H1 (cell line): Measurements from ENCODE around the gene IFNA2. TPM values are rescaled to one million over a fixed set of nuclear protein-coding genes. Genes with fewer than 3 reads are reported as not detected.

Experiments
- CTCF ChIA-PET: fragments of 300-600 bp; sonication (Branson Sonifier 250); formaldehyde crosslinking; loops from one replicate; lab custom pipeline; 2021; ENCODE audit not compliant: partially characterized antibody; lab: Charles Lee
- POLR2A ChIA-PET: fragments of 300-600 bp; sonication (Branson Sonifier 250); formaldehyde crosslinking; loops from one replicate; lab custom pipeline; 2021; ENCODE audit warnings: inconsistent platforms; ENCODE audit not compliant: partially characterized antibody; lab: Charles Lee
- DNase-seq, 2 experiments: peaks; one replicate each; pipeline versions ENCODE4 v3.0.0 to v3.0.0-alpha.2; 2010 to 2022; ENCODE audit warnings: low spot score in 2 of 2, low read depth in 1 of 2, mixed read lengths in 1 of 2
- FAIRE-seq: peaks from 2 replicates; lab custom pipeline; 2011; peaks lifted over from hg19 to GRCh38; lab: Jason Lieb, UNC
- H2AFZ ChIP-seq: 2 replicates; pipeline ENCODE4 v1.8.1; 2012; ENCODE audit warnings: low read length, inconsistent platforms
- H2AK5ac ChIP-seq: 2 replicates; pipeline ENCODE4 v1.6.1; 2013; ENCODE audit warnings: low read depth, low read length
- H2BK120ac ChIP-seq: replicated peaks from 2 replicates; pipeline ENCODE3; 2013; ENCODE audit warnings: low read depth, low read length, inconsistent platforms
- H2BK12ac ChIP-seq: 2 replicates; pipeline ENCODE4 v1.6.1; 2013; ENCODE audit warnings: low read depth, low read length
- H2BK15ac ChIP-seq: 2 replicates; pipeline ENCODE4 v1.6.1; 2013; ENCODE audit warnings: low read length
- H2BK20ac ChIP-seq: 2 replicates; pipeline ENCODE4 v1.6.1; 2013; ENCODE audit warnings: low read length
- H2BK5ac ChIP-seq: 2 replicates; pipeline ENCODE4 v1.6.1; 2013; ENCODE audit warnings: low read depth, low read length
- H3K14ac ChIP-seq: 2 replicates; pipeline ENCODE4 v1.6.1; 2013; ENCODE audit warnings: inconsistent platforms; ENCODE audit not compliant: insufficient read length
- H3K18ac ChIP-seq: 2 replicates; pipeline ENCODE4 v1.6.1; 2013; ENCODE audit warnings: low read length; ENCODE audit errors: extremely low read depth
- H3K23ac ChIP-seq: 2 replicates; pipeline ENCODE4 v1.6.1; 2013; ENCODE audit warnings: inconsistent platforms; ENCODE audit not compliant: insufficient read length
- H3K23me2 ChIP-seq: 2 replicates; pipeline ENCODE4 v1.6.1; 2013; ENCODE audit warnings: low read depth, low read length
- H3K27ac ChIP-seq: 2 replicates; pipeline ENCODE4 v1.6.1; 2011; ENCODE audit warnings: low read depth, low read length, inconsistent platforms
- H3K27me3 ChIP-seq, 4 experiments: replicated peaks in 1 of 4; 1 replicate in 1 of 4; 2 replicates in 3 of 4; pipeline versions ENCODE4 v1.6.1 to v1.8.1; 2011 to 2013; ENCODE audit warnings: low read length in 3 of 4, mild to moderate bottlenecking in 3 of 4, inconsistent platforms in 2 of 4, mixed read lengths in 2 of 4, moderate library complexity in 1 of 4; ENCODE audit not compliant: control insufficient read depth in 3 of 4, insufficient read depth in 3 of 4; ENCODE audit errors: extremely low read depth in 1 of 4
- H3K36me3 ChIP-seq, 4 experiments: 2 replicates each; pipeline versions ENCODE4 v1.6.1 to v1.8.1; 2011 to 2013; ENCODE audit warnings: mild to moderate bottlenecking in 4 of 4, low read length in 3 of 4, moderate library complexity in 2 of 4, control low read depth in 1 of 4, inconsistent platforms in 1 of 4; ENCODE audit not compliant: insufficient read depth in 4 of 4, control insufficient read depth in 2 of 4
- H3K4ac ChIP-seq: replicated peaks from 2 replicates; pipeline ENCODE3; 2013; ENCODE audit warnings: low read length, low read depth, mixed read lengths, inconsistent platforms; ENCODE audit not compliant: insufficient read length
- H3K4me1 ChIP-seq, 4 experiments: replicated peaks in 1 of 4; 1 replicate in 1 of 4; 2 replicates in 3 of 4; pipeline versions ENCODE4 v1.6.1 to v1.8.1; 2011 to 2013; ENCODE audit warnings: low read length in 3 of 4, inconsistent platforms in 2 of 4, mixed read lengths in 1 of 4; ENCODE audit not compliant: insufficient read depth in 4 of 4, control insufficient read depth in 3 of 4
- H3K4me2 ChIP-seq, 2 experiments: 2 replicates each; pipeline versions ENCODE4 v1.6.1 to v1.8.1; 2011 to 2013; ENCODE audit warnings: low read depth in 2 of 2, low read length in 2 of 2, control low read depth in 1 of 2, inconsistent platforms in 1 of 2, mild to moderate bottlenecking in 1 of 2; ENCODE audit not compliant: insufficient read depth in 1 of 2
- H3K4me3 ChIP-seq, 4 experiments: fragments of 200-600, 300-600 bp in 1 of 4; sonication (generic), shearing (Covaris generic), sonication (Bioruptor Twin) in 1 of 4; 2 replicates each; pipeline versions ENCODE4 v1.5.1 to v1.8.1; 2011 to 2016; ENCODE audit warnings: low read length in 4 of 4, low read depth in 3 of 4, control low read depth in 2 of 4, inconsistent platforms in 2 of 4, mild to moderate bottlenecking in 2 of 4, mixed read lengths in 1 of 4, moderate library complexity in 1 of 4; ENCODE audit not compliant: insufficient read depth in 2 of 4; ENCODE audit errors: extremely low read depth in 1 of 4
- H3K56ac ChIP-seq: replicated peaks from 2 replicates; pipeline ENCODE3; 2013; ENCODE audit warnings: low read depth, mild to moderate bottlenecking, mixed read lengths, low read length, inconsistent platforms; ENCODE audit not compliant: insufficient read length
- H3K79me1 ChIP-seq: 2 replicates; pipeline ENCODE4 v1.6.1; 2013; ENCODE audit warnings: low read depth, low read length, control low read depth
- H3K79me2 ChIP-seq, 2 experiments: 2 replicates each; pipeline versions ENCODE4 v1.6.1 to v1.8.1; 2012 to 2013; ENCODE audit warnings: low read length in 2 of 2, mild to moderate bottlenecking in 2 of 2, inconsistent platforms in 1 of 2; ENCODE audit not compliant: insufficient read depth in 2 of 2, control insufficient read depth in 1 of 2
- H3K9ac ChIP-seq, 4 experiments: replicated peaks in 1 of 4; 1 replicate in 1 of 4; 2 replicates in 3 of 4; pipeline versions ENCODE4 v1.6.1 to v1.8.1; 2011 to 2013; ENCODE audit warnings: low read depth in 3 of 4, low read length in 3 of 4, control low read depth in 2 of 4, mild to moderate bottlenecking in 2 of 4, moderate library complexity in 2 of 4, inconsistent platforms in 1 of 4; ENCODE audit errors: extremely low read depth in 1 of 4
- H3K9me3 ChIP-seq, 2 experiments: 2 replicates each; pipeline versions ENCODE4 v1.6.1 to v1.8.1; 2012 to 2013; ENCODE audit warnings: mild to moderate bottlenecking in 2 of 2, moderate library complexity in 2 of 2, control low read depth in 1 of 2, inconsistent platforms in 1 of 2, low read depth in 1 of 2, low read length in 1 of 2, mixed read lengths in 1 of 2; ENCODE audit not compliant: insufficient read depth in 2 of 2
- H4K20me1 ChIP-seq, 2 experiments: replicated peaks in 1 of 2; 2 replicates each; pipeline versions ENCODE3 to v1.8.1; 2011 to 2013; ENCODE audit warnings: inconsistent platforms in 2 of 2, low read length in 2 of 2, mild to moderate bottlenecking in 1 of 2; ENCODE audit not compliant: insufficient read depth in 2 of 2, control insufficient read depth in 1 of 2
- H4K5ac ChIP-seq: 2 replicates; pipeline ENCODE4 v1.6.1; 2013; ENCODE audit warnings: low read length, low read depth, mixed read lengths, inconsistent platforms; ENCODE audit not compliant: insufficient read length
- H4K8ac ChIP-seq: 2 replicates; pipeline ENCODE4 v1.8.0; 2013; ENCODE audit warnings: mild to moderate bottlenecking, moderate library complexity, low read length, inconsistent platforms; ENCODE audit not compliant: insufficient read depth; ENCODE audit errors: extremely low read depth
- H4K91ac ChIP-seq: replicated peaks from 2 replicates; pipeline ENCODE3; 2013; ENCODE audit warnings: low read length, mixed read lengths, inconsistent platforms; ENCODE audit not compliant: insufficient read length
- EZH2 ChIP-seq: fragments of 200-600 bp; sonication (generic); IDR thresholded peaks from 2 replicates; pipeline ENCODE4 v1.7.1; 2012; ENCODE audit warnings: low read depth, mild to moderate bottlenecking, moderate library complexity, low read length, inconsistent platforms; ENCODE audit not compliant: severe bottlenecking
- HDAC2 ChIP-seq, 2 experiments: fragments of 300-600 bp in 1 of 2; sonication (generic) in 1 of 2; IDR thresholded peaks; 2 replicates each; pipeline ENCODE4 v1.6.1; 2011 to 2012; ENCODE audit warnings: low read depth in 2 of 2, low read length in 2 of 2, mild to moderate bottlenecking in 2 of 2, moderate library complexity in 2 of 2, borderline replicate concordance in 1 of 2, inconsistent platforms in 1 of 2
- RAD21 ChIP-seq, 2 experiments: IDR thresholded peaks in 1 of 2; conservative IDR thresholded peaks in 1 of 2; 2 replicates each; pipeline ENCODE4 v1.6.1; 2011; ENCODE audit warnings: low read depth in 2 of 2, low read length in 2 of 2, improper control_type of control experiment in 1 of 2, inconsistent platforms in 1 of 2, mild to moderate bottlenecking in 1 of 2, moderate library complexity in 1 of 2
- SUZ12 ChIP-seq: fragments of 200-600 bp; sonication (generic); IDR thresholded peaks from 2 replicates; pipeline ENCODE4 v1.6.1; 2012; ENCODE audit warnings: mild to moderate bottlenecking, inconsistent platforms, low read length, moderate library complexity, mixed read lengths
- polyA plus RNA-seq, 7 experiments: library from polyadenylated mRNA; depleted of rRNA in 3 of 7; stranded (reverse) in 5 of 7; unstranded in 2 of 7; fragments of >200 nt in 5 of 7; fragments of 200-250 nt in 2 of 7; gene quantifications; 1 replicate in 5 of 7; 2 replicates in 1 of 7; 4 replicates in 1 of 7; pipeline versions ENCODE4 v1.2.1 to v1.2.3, GENCODE V29; 2011 to 2013; ENCODE audit warnings: missing spikeins in 2 of 7, mixed read lengths in 2 of 7
- total RNA-seq: library from RNA; stranded (reverse); fragmentation: NEBNext Ultra II Directional; extraction: Animal tissue kit (Norgen Biotek cat#: 25700); gene quantifications from 2 replicates; pipeline ENCODE4 v1.2.1, GENCODE V29; 2021

IFNA2 gene
- total and polyA plus RNA-seq, 2 of the 8 experiments (the other 6 are each of a cell fraction or from before 2014, with no cell fraction given) = not detected

- H2AFZ ChIP-seq = 0 out of 2 replicates have a peak overlapping the region, but pooled peaks have one; percentile 45
- H2AK5ac ChIP-seq = no peak overlapping the region
- no peak overlapping the region for H3K9ac ChIP-seq
- DNase-seq = no peak
- H3K79me2 ChIP-seq = no peaks in the 10 kb centered on the region
- H2BK5ac ChIP-seq = no peak overlapping the region
- CTCF ChIA-PET = interaction anchor here (0.8 to 2.0 kb wide), 3 partner anchors 14 to 87 kb away, joined by 3 to 7 read pairs (median 3); no protein-coding TSS in a partner anchor
- no peaks in the 10 kb centered on the region for H4K20me1 ChIP-seq
- H3K27ac ChIP-seq = no peak overlapping the region
- H3K4me1 ChIP-seq = no peaks in the 10 kb centered on the region
- H3K4me2 ChIP-seq = no peak overlapping the region
- H2BK15ac ChIP-seq = no peak overlapping the region
- TF ChIP-seq RAD21 (IDR thresholded peaks at IDR 0.05 in 1 of 2, conservative IDR thresholded peaks at IDR 0.05 in 1 of 2; ENCODE audit: low read depth in 2 of 2, low read length in 2 of 2) = no peak
- TF ChIP-seq SUZ12 = no peak
- TF ChIP-seq EZH2 = no peak
- TF ChIP-seq HDAC2 (IDR thresholded peaks at IDR 0.05; ENCODE audit: borderline replicate concordance in 1 of 2, low read depth in 2 of 2, low read length in 2 of 2) = no peak
- TF ChIP-seq, all 59 proteins: peak for 0
- H3K4ac ChIP-seq = no peak overlapping the region
- no peak overlapping the region for H2BK120ac ChIP-seq
- no peak overlapping the region for H3K4me3 ChIP-seq
- no peak overlapping the region for H3K14ac ChIP-seq
- H3K9me3 ChIP-seq = no peaks in the 10 kb centered on the region
- no peaks in the 10 kb centered on the region for H3K23me2 ChIP-seq
- H4K5ac ChIP-seq = no peak overlapping the region
- FAIRE-seq = no peak
- POLR2A ChIA-PET = interaction anchor here (0.6 kb wide), 1 partner anchor 15 kb away, joined by 3 read pairs; no protein-coding TSS in a partner anchor
- H3K27me3 ChIP-seq = no peaks in the 10 kb centered on the region
- H2BK20ac ChIP-seq = no peak overlapping the region
- H3K56ac ChIP-seq = no peak overlapping the region
- H3K18ac ChIP-seq = no peak overlapping the region
- no peak overlapping the region for H4K8ac ChIP-seq
- no peak overlapping the region for H3K23ac ChIP-seq
- no peak overlapping the region for H4K91ac ChIP-seq
- H3K79me1 ChIP-seq = no peaks in the 10 kb centered on the region
- no peak overlapping the region for H2BK12ac ChIP-seq
- no peaks in the 10 kb centered on the region for H3K36me3 ChIP-seq
These were observed 26.9 kb upstream of the IFNA2 start for GRCh38 chr9:21412107-21412506.
